CD1c-positive myeloid dendritic cell (primary cell): ENCODE results near the gene MESD.
"Not testable (repeated sequence)": the region's sequence is repeated elsewhere in the genome, so short reads cannot be mapped to it uniquely, and the experiment has no call there.

Experiments
- DNase-seq: peaks from one replicate; pipeline ENCODE4 v3.0.0-alpha.2; 2016; ENCODE audit errors: extremely low spot score

The MESD gene

GRCh38 chr15:80965454-80965853, 24.2 kb downstream of the MESD start:
- not testable (repeated sequence) for DNase-seq

- DNase-seq = no peak
These were observed 30.7 kb downstream of the MESD start for GRCh38 chr15:80958818-80959495.

GRCh38 chr15:80957976-80958375, 31.6 kb downstream of the MESD start:
- no peak for DNase-seq

GRCh38 chr15:80957556-80957955, 32.1 kb downstream of the MESD start:
- DNase-seq = no peak

GRCh38 chr15:80955571-80956452, 33.8 kb downstream of the MESD start:
- DNase-seq = peak; percentile 64

GRCh38 chr15:80953953-80954778, 35.5 kb downstream of the MESD start:
- no peak for DNase-seq

GRCh38 chr15:80953001-80953952, 36.3 kb downstream of the MESD start:
- DNase-seq = no peak

GRCh38 chr15:80951941-80952340, 37.7 kb downstream of the MESD start:
- no peak for DNase-seq

GRCh38 chr15:80950291-80951078, 39.1 kb downstream of the MESD start:
- DNase-seq = no peak

GRCh38 chr15:80949756-80950155, 39.9 kb downstream of the MESD start:
- no peak for DNase-seq

GRCh38 chr15:80948651-80949292, 40.8 kb downstream of the MESD start:
- no peak for DNase-seq

GRCh38 chr15:80946576-80946975, 43.0 kb downstream of the MESD start:
- DNase-seq = no peak

GRCh38 chr15:80945605-80946004, 44.0 kb downstream of the MESD start:
- DNase-seq = no peak

- no peak for DNase-seq
These were observed 44.8 kb downstream of the MESD start for GRCh38 chr15:80944818-80945217.

- no peak for DNase-seq
These were observed 46.7 kb downstream of the MESD start for GRCh38 chr15:80942746-80943565.

GRCh38 chr15:80942266-80942665, 47.4 kb downstream of the MESD start:
- no peak for DNase-seq

- no peak for DNase-seq
These were observed 48.8 kb downstream of the MESD start for GRCh38 chr15:80940851-80941250.

- DNase-seq = no peak
These were observed 49.3 kb downstream of the MESD start for GRCh38 chr15:80940331-80940730.

GRCh38 chr15:80939216-80939615, 50.4 kb downstream of the MESD start:
- no peak for DNase-seq
